Measurements from ENCODE around the gene RAD51.
A peak's percentile ranks its signal among the peaks of the same experiment; 100 is the strongest.
"Not testable (repeated sequence)": the region's sequence is repeated elsewhere in the genome, so short reads cannot be mapped to it uniquely, and the experiment has no call there.

The RAD51 gene

DNA sequence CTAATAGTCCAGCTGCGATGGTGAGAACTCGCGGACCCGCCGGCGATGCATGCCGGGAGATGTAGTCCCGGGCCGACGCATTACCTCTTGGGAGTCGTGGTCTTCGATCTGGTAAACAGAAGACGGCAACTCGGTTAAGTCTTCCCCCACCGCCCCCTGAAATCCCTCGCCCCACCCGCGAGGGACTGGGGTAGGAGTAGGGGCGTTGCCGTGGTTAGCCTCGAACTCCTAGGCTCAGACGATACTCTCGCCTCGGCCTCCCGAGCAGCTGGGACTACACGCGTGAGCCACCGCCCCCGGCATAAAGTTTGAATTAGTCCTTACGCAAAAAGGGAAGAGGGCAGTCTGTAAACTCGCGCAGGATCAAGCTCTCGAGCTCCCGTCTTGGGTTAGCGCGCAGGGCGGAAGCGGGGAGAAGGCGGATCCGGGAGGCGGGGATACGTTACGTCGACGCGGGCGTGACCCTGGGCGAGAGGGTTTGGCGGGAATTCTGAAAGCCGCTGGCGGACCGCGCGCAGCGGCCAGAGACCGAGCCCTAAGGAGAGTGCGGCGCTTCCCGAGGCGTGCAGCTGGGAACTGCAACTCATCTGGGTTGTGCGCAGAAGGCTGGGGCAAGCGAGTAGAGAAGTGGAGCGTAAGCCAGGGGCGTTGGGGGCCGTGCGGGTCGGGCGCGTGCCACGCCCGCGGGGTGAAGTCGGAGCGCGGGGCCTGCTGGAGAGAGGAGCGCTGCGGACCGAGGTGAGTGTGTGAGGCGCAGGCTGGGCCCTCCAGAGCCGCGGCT, at the start of gene RAD51:
Gene RAD51 (plus strand): TSS at position 487 of the 781 bp plus-strand sequence. CDS start 3,585 bp downstream, outside the sequence.
- DNase-seq (ENCODE audit: low read depth), result peak; percentile 92

DNA sequence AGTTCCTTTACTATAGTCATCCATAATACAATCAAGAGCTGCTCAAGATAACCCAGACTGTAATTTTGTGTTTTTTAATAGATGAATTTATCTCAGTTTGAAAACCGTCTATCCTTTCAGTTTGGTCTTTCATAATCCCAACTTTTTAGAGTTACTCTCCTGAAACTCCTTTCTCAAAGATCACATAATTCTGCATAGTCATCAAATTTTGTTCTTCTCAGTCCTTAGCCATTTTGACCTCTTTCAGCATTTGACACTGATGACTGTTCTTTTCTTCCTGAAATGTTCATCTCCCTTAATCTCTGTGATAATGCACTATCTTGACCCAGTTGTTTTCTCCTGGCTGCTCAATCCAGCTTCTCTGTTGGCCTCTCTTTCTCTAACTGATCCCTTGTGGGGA, 47.5 kb upstream of the RAD51 start:
- no peak for DNase-seq (ENCODE audit: low read depth)

DNA sequence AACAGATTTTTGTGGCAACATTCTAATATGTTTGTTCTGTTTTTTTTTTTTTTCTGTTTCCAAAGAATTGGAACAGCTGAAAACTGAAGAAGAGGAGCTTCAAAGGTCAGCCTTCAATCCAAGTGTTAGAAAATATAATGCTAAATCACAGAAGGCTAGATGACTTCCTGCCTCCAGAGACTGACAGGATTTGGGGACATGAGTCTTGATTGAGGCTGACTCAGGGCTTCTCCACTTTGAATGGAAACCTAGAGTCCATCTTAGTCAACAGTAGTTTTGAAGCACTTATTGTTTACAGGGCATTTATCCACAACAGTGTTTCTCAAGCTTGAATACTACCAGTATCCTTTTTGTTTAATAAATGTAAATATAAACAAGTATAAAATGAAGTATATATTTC, 44.5 kb upstream of the RAD51 start:
- DNase-seq (ENCODE audit: low read depth), result no peak

DNA sequence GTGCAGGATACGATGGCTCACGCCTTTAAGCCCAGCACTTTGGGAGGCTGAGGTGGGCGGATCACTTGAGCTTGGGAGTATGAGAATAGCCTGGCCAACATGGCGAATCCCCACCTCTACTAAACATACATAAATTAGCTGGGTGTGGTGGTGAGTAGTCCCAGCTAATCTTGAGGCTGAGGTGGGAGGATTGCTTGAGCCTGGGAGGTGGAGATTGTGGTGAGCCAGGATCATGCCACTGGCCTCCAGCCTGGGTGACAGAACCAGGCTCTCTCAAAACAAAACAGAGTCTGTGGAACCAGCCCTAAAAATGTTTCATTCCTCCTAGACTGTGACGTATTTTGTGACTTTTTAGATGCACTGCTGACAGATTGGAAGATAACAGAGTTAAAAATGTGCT, 34.3 kb upstream of the RAD51 start:
- DNase-seq (ENCODE audit: low read depth), result no peak

DNA sequence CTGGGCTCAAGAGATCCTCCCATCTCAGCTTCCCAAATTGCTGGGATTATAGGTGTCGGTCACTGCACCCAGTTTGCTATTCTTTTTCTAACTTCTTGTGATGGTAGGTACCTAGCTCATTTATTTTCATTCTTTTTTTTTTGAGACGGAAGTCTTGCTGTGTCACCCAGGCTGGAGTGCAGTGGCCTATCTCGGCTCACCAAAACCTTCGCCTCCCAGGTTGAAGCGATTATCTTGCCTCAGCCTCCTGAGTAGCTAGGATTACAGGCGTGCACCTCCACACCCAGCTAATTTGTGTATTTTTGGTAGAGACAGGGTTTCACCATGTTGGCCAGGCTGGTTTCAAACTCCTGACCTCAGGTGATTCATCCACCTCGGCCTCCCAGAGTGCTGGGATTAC, 30.1 kb upstream of the RAD51 start:
- DNase-seq (ENCODE audit: low read depth), result no peak

DNA sequence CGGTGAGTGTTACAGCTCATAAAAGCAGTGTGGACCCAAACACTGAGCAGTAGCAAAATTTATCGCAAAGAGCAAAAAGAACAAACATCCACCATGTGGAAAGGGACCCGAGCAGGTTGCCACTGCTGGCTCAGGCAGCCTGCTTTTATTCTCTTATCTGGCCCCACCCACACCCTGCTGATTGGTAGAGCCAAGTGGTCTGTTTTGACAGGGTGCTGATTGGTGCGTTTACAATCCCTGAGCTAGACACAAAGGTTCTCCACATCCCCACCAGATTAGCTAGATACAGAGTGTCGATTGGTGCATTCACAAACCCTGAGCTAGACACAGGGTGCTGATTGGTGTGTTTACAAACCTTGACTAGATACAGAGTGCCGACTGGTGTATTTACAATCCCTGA, 18.7 kb upstream of the RAD51 start:
- not testable (repeated sequence) for DNase-seq (ENCODE audit: low read depth)

DNA sequence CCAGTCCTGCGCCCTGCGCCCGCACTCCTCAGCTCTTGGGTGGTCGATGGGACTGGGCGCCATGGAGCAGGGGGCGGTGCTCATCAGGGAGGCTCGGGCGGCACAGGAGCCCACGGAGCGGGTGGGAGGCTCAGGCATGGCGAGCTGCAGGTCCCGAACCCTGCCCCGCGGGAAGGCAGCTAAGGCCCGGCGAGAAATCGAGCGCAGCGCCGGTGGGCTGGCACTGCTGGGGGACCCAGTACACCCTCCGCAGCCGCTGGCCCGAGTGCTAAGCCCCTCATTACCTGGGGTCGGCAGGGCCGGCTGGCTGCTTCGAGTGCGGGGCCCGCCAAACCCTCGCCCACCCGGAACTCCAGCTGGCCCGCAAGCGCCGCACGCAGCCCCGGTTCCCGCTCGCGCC, 18.1 kb upstream of the RAD51 start:
- DNase-seq (ENCODE audit: low read depth), result not testable (repeated sequence)

DNA sequence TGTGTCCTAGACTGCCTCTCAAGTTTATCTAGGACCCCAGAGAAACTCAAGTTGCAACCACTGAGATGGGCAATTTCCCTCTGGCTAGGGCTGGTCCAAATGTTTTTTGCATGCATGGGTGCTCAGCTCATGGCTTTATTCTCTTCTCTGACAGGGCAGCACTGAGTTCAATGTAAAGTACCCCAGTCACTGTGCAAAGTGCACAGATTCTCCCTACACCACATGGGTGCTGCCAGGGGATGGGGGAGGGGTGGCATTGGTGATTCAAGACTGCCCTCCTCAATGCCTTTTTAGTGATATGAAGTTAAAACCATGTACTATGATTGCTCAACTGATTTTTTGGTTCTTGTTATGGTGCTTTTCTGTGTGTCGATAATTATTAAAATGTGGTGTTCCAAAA, 14.8 kb upstream of the RAD51 start:
- DNase-seq (ENCODE audit: low read depth), result no peak

DNA sequence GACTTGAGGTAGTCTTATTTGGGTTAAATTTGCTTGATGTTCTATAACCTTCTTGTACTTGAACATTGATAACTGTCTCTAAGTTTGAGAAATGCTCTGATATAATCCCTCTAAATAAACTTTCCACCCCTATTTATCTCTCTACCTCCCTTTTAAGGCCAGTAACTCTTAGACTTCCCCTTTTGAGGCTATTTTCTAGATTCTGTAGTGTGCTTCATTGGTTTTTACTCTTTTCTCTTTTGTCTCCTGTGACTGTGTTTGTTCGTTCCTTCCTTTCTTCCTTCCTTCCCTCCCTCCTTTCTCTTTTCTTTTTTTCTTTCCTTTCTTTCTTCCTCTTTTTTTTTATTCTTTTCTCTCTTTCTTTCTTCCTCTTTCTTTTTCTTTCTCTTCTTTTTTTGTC, 14.0 kb upstream of the RAD51 start:
- not testable (repeated sequence) for DNase-seq (ENCODE audit: low read depth)

DNA sequence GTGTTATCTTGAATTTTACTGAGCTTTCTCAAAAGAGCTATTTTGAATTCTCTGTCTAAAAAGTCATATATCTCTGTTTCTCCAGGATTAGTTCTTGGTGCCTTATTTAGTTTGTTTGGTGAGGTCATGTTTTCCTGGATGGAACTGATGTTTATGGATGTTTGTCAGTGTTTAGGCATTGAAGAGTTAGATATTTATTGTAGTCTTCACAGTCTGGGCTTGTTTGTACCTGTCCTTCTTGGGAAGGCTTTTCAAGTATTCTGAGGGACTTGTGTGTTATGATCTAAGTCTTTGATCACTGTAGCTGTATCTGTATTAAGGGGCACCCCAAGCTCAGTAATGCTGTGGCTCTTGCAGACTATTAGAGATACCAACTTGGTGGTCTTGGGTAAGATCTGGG, 10.6 kb upstream of the RAD51 start:
- no peak for DNase-seq (ENCODE audit: low read depth)

DNA sequence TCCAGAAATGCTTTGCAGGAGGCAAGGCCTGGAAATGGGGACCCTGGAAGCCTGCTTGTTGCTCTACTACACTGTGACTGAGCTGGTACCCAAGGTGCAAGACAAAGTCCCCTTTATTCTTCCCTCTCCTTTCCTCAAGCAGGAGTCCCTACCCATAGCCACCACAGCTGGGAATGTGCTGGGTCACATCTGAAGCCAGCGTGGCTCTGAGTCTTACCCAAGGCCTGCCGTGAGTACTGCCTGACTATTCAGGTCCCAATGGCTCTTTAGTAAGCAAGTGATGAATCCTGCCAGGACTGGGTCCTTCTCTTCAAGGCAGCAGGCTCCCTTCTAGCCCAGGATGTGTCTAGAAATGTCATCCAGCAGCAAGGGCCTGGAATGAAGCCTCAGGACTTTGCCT, 9.6 kb upstream of the RAD51 start:
- DNase-seq (ENCODE audit: low read depth), result no peak

DNA sequence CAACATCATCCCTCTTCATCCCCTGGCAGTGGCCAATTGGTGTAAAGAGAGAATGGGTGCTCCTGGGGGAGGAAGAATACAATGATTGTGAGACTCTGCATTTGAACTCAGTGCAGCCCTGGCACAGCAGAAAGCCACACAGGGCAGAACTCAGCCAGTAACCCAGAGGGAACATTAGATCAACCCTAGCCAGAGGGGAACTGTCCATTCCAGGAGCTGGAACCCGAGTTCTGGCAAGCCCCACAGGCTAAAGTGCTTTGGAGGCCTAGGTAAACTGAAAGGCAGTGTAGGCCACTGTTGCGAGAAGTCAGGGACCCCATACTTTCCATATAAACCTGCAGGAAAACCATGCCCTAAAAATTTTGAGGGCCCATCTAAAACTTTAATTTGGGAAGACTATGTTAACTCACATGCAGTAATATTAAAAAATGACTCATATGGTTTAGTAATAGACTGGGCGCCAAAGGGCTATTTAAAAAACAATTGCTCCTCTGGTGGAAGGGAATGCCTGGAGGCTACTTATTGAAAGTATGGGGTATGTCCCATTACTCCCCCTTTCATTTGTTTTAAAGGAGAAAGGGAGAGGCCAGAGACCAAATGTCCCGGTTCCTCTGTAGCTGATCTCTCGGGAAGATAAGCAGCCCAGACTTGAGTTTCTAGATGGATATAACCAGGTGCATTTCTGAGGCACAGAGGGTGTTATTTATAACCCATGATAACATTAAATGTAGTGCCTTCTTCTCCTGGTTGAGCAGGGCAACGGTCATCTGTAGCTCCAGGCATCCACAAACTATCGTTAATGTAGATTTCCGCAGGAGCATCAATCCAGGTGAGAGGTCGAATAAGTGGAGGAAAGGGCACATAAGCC, 5.8 kb upstream of the RAD51 start:
- no peak for DNase-seq (ENCODE audit: low read depth)

DNA sequence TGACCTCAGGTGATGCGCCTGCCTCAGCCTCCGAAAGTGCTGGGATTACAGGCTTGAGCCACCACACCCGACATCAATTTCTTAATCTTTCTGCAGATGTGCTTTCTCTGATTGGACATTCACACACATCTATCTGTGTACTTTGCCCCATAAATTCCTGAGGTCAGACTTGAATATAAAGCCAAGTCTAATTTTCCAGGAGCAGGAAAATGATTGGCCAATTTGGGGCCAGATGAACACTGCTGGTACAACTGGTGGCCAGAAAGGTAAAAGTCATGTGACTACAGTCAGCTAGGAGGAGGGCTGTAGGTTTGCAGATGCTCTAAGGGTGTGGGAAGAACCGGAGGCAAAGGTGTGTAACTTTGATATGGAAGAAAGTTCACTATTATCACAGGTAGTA, 3.2 kb upstream of the RAD51 start:
- no peak for DNase-seq (ENCODE audit: low read depth)

DNA sequence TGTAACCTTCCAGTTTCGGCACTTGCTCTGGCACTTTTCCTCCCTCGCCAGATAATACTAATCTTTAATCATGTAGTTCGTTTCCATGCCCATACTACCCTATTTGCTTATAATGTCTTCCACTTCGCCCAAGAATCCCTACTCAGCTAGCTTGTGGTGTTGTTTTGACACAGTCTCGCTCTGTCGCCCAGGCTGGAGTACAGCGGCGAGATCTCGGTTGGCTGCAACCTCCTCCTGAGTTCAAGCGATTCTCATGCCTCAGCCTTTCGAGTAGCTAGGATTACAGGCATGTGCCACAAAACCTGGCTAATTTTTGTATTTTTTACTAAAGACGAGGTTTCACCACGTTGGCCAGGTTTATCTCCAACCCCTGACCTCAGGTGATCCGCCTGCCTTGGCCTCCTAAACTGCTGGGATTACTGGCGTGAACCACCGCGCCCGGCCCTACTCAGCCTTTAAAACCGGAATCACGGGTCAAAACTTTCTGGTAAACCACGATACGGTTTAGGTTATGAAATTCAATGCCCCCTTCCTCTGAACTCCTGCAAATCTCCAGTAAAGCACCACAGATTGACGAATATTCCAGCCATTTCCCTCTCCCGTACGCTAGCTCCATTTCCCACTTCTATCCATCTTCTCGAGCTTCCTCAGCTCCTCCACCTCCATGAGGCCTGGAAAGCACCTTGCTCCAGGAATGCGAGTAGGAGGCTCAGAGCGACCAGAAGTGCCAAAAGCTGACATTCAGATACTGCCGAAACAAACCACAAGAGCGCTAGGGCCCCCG, 878 bp upstream of the RAD51 start:
- DNase-seq (ENCODE audit: low read depth), result no peak

DNA sequence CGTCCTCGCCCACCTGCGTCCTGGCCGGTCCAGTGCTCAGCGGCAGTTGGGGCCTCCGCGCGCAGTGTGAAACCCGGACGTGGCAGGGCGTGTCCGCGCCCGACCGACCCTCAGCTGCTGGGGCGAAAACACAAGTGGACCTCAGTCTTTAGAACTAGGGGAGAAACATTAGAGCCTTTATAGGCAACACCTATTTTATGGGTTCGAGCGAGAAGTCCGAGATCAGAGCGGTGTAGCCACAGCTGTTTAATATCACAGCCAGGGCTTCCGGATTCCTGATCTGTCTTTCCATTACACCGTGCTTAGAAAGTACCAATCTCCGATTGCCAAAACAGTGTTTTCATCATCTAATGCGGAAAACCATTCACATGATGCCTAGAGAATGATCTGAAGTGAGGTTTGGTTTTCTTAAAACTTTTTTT, 506 bp downstream of the RAD51 start:
- DNase-seq (ENCODE audit: low read depth), result no peak

DNA sequence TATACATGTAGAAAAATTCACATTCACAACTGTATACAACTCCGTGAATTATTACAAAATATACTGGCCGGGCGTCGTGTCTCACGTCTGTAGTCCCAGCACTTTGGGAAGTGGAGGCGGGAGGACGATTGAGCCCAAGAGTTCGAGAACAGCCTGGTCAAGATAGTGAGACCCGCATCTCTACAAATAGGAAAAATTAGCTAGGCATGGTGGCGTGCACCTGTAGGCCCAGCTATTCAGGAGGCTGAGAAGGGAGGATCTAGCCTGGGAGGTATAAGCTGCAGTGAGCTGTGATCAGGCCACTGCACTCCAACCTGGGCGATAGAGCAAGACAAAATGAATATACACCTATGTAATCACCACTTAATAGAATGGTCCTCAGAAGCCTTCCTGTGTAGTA, 1.3 kb downstream of the RAD51 start:
- DNase-seq (ENCODE audit: low read depth), result no peak

DNA sequence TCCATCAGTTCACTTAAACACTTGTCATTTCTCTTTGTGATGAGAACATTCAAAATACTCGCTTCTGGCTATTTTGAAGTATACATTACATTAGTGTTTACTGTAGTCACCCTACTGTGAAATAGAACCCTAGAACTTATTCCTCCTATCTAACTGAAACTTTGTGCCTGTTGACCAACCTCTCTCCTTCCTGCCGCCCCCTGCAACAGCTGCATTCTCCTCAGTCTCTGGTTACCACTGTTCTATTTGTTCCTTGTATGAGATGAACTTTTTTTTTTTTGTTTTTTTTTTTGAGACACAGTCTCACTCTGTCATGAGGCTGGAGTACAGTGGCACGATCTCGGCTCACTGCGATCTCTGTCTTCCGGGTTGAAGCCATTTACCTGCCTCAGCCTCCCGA, 2.9 kb downstream of the RAD51 start:
- no peak for DNase-seq (ENCODE audit: low read depth)

DNA sequence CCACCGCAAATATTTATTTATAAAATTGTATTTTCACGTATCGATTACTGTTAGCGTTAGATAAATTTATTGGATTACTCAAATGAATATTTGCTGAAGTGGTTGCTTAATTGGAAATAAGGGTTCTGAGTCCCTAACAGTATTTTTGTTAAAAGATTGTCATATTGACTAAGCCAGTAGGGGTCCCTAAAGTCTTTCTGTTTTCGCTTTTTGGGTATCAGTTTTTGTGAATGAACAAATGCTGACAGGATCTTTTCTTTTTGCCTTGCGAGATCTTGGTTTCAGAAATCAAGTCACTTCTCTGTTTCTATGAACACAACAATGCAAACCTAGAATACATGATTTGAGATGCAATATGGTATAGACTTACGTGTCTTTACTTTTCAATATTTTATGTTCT, 7.1 kb downstream of the RAD51 start:
- no peak for DNase-seq (ENCODE audit: low read depth)

DNA sequence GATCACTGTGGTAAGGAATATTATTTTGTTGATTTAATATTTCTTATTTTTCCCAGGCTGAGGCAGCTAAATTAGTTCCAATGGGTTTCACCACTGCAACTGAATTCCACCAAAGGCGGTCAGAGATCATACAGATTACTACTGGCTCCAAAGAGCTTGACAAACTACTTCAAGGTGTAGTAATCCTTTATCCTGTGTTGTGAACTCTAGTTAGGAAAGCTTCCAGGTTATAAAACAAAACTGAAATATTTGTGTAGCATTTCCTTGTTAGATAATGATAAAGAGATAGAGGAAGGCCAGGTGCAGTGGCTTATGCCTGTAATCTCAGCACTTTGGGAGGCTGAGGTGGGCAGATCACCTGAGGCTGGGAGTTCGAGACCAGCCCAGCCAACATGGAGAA, 11.1 kb downstream of the RAD51 start:
- DNase-seq (ENCODE audit: low read depth), result no peak

DNA sequence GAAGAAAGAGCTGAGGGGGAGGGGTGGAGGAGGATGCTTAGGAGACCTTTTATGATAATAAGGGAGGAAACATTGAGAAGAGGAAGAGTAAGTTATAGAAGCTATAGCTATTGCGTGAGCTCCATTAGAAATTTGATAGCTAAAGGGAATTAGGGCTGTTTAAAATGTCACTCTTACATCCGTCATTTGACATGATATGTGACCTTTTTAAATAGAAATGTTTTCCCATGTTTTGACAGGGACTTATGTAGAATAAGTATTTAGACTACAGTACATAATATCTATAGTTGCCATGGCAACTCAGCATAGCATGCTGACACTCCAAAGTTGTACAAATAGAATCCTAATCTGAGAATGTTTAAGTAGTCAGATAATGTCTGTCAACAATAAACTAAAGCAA, 19.2 kb downstream of the RAD51 start:
- DNase-seq (ENCODE audit: low read depth), result no peak

DNA sequence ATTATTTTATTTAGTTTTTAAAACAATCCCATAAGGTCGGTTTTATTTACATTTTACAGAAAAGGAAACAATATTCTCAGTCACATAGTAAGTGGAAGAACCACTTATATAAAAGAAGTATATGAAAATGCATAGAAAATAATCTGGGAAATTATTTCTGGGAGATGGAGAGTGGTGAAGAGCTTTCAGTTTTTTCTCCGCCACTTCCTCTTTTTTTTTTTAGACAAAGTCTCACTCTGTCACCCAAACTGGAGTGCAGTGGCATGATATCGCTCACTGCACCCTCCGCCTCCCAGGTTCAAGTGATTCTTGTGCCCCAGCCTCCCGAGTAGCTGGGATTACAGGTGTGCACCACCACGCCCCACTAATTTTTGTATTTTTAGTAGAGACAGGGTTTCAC, 21.2 kb downstream of the RAD51 start:
- no peak for DNase-seq (ENCODE audit: low read depth)

DNA sequence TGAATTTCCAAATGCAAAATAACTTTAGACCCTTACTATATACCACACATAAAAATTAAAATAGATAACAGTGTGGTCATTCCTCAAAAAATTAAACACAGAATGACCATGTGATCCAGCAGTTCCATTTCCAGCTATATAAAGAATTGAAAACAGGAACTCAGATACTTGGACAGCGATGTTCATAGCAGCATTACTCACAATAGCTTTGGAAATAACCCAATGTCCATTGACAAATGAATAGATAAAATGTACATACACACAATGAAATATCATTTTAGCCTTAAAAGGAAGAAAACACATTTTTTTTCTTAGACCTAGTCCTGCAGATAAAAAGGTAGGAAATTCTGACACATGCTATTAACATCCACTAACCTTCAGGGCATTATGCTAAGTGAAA, 26.7 kb downstream of the RAD51 start:
- DNase-seq (ENCODE audit: low read depth), result no peak

DNA sequence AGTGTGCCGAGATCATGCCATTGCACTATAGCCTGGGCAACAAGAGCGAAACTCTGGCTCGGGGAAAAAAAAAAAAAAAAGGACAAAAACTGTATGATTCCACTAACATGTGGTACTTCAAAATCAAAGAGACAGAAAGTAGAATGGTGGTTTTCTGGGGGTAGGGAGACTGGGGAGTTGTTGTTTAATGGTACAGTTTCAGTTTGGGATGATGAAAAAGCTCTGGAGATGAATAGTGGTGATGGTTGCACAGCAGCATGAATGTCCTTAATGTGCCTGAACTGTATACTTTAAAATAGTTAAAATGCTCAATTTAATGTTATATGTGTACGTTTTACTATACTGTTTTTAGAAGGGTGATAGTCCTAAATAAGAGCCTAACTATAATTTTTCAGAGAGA, 27.4 kb downstream of the RAD51 start:
- no peak for DNase-seq (ENCODE audit: low read depth)
